Measurements from ENCODE around the gene AKAP13. TPM values are rescaled to one million over a fixed set of nuclear protein-coding genes. Genes with fewer than 3 reads are reported as not detected.
A peak's percentile ranks its signal among the peaks of the same experiment; 100 is the strongest.

Gene AKAP13
- polyA plus RNA-seq, 1 of the 3 experiments (the other 2 are of a cell fraction), result 8.4 TPM

DNA sequence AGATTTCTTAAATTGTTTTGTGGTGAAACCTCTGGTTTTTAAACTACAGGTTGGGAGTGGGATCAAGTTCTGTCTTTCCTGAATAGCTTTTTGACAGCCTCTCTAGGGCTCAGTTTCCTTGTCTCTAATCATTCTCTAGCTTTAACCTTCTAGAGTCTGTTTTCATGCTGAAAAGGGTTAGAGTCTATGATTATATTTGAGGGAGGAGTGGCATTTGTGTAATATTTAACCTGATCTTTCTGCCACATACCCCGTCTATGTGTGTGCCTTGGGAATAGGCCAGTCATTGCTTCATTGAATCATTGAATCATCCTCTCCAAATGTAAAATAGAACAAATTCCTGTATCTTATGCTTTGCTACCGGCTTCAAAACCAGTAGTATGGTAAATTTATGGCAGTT lies 209.4 kb downstream of the AKAP13 start:
- POLR2A ChIA-PET, result no interaction called here

GRCh38 chr15:85591622-85592021 lies 211.2 kb downstream of the AKAP13 start:
- Histone ChIP-seq H3F3A (replicated peaks; ENCODE audit: insufficient read depth) (peaks cover 6% of the 10 kb centered on the region), H3K27me3 (ENCODE audit: insufficient read depth) (no peaks in the 10 kb centered on the region), H3K27ac (ENCODE audit: low read depth in 2 of 2, low read length in 1 of 2) (peak overlapping the region in 1 of 2 experiments; percentile 82; a peak in 2 of 4 replicates), H3K9me2 (no peaks in the 10 kb centered on the region), H3K4me2 (no peak overlapping the region), H3K9ac (peak overlapping the region; percentile 26; the same call in 1 of the 2 replicates), H3K79me2 (ENCODE audit: insufficient read depth) (peaks cover 10% of the 10 kb centered on the region; the same call in 1 of the 2 replicates), H2AFZ (ENCODE audit: low read depth) (no peak overlapping the region), H3K4me1 (ENCODE audit: control insufficient read depth in 1 of 2, insufficient read depth in 2 of 2, low read depth in 1 of 2, low read length in 1 of 2) (peaks cover 0 to 10% of the 10 kb centered on the region in 2 experiments; a peak in 3 of 4 replicates), H4K20me1 (ENCODE audit: insufficient read depth) (no peaks in the 10 kb centered on the region), H3K9me3 (no peaks in the 10 kb centered on the region), H3K36me3 (replicated peaks in 1 of 2; ENCODE audit: control insufficient read depth in 1 of 2, insufficient read depth in 2 of 2, low read length in 1 of 2) (peaks cover 5 to 8% of the 10 kb centered on the region in 2 experiments), H3K4me3 (ENCODE audit: low read depth in 2 of 2, low read length in 1 of 2) (no peak overlapping the region)
- TF ChIP-seq NFIC (IDR thresholded peaks at IDR 0.05; ENCODE audit: borderline replicate concordance) (no peak), RFX5 (IDR thresholded peaks at IDR 0.05; ENCODE audit: low read length) (no peak)
- DNase-seq, result no peak
- ChIA-PET POLR2A (no interaction called here), CTCF (interaction anchor here (0.5 to 2.3 kb wide), 9 partner anchors 10 to 249 kb away, joined by 3 to 12 read pairs (median 3); no protein-coding TSS in a partner anchor)
- WGBS (ENCODE audit: low lambda C conversion rate), result 93% methylated on average over 4 of the region's 4 CpGs

More for the DNA sequence above, 209.4 kb downstream of the AKAP13 start:
- no peaks in the 10 kb centered on the region for H3K9me2 ChIP-seq
- peaks cover 6% of the 10 kb centered on the region for H3F3A ChIP-seq (replicated peaks; ENCODE audit: insufficient read depth)
- no peaks in the 10 kb centered on the region for H3K9me3 ChIP-seq
- no peak overlapping the region for H3K4me2 ChIP-seq
- 70% methylated on average over 2 of the region's 2 CpGs for WGBS (ENCODE audit: low lambda C conversion rate)
- TF ChIP-seq, protein P1, sequence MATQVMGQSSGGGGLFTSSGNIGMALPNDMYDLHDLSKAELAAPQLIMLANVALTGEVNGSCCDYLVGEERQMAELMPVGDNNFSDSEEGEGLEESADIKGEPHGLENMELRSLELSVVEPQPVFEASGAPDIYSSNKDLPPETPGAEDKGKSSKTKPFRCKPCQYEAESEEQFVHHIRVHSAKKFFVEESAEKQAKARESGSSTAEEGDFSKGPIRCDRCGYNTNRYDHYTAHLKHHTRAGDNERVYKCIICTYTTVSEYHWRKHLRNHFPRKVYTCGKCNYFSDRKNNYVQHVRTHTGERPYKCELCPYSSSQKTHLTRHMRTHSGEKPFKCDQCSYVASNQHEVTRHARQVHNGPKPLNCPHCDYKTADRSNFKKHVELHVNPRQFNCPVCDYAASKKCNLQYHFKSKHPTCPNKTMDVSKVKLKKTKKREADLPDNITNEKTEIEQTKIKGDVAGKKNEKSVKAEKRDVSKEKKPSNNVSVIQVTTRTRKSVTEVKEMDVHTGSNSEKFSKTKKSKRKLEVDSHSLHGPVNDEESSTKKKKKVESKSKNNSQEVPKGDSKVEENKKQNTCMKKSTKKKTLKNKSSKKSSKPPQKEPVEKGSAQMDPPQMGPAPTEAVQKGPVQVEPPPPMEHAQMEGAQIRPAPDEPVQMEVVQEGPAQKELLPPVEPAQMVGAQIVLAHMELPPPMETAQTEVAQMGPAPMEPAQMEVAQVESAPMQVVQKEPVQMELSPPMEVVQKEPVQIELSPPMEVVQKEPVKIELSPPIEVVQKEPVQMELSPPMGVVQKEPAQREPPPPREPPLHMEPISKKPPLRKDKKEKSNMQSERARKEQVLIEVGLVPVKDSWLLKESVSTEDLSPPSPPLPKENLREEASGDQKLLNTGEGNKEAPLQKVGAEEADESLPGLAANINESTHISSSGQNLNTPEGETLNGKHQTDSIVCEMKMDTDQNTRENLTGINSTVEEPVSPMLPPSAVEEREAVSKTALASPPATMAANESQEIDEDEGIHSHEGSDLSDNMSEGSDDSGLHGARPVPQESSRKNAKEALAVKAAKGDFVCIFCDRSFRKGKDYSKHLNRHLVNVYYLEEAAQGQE (IDR thresholded peaks at IDR 0.05; ENCODE audit: low read depth, low read length), result no peak
- no peak for TF ChIP-seq JUND (IDR thresholded peaks at IDR 0.05)
- TF ChIP-seq TCF12 (IDR thresholded peaks at IDR 0.05), result no peak
- no peak for TF ChIP-seq RAD21 (IDR thresholded peaks at IDR 0.05; ENCODE audit: low read length)
- no peak for TF ChIP-seq MAX (IDR thresholded peaks at IDR 0.05; ENCODE audit: low read depth)
- no peak for TF ChIP-seq SMC3 (IDR thresholded peaks at IDR 0.05; ENCODE audit: low read depth, low read length)
- TF ChIP-seq, protein P2, sequence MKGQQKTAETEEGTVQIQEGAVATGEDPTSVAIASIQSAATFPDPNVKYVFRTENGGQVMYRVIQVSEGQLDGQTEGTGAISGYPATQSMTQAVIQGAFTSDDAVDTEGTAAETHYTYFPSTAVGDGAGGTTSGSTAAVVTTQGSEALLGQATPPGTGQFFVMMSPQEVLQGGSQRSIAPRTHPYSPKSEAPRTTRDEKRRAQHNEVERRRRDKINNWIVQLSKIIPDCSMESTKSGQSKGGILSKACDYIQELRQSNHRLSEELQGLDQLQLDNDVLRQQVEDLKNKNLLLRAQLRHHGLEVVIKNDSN (IDR thresholded peaks at IDR 0.05; ENCODE audit: borderline replicate concordance, low read depth), result no peak
- no peak for TF ChIP-seq TEAD4 (IDR thresholded peaks at IDR 0.05; ENCODE audit: borderline replicate concordance, insufficient read depth)
- TF ChIP-seq TAF1 (IDR thresholded peaks at IDR 0.05; ENCODE audit: borderline replicate concordance, low read depth, low read length), result no peak
- TF ChIP-seq GABPA (IDR thresholded peaks at IDR 0.05; ENCODE audit: low read depth), result no peak
- DNase-seq, result no peak
- peaks cover 1% of the 10 kb centered on the region; the same call in 1 of the 2 replicates for H4K20me1 ChIP-seq (ENCODE audit: insufficient read depth)
- H3K4me3 ChIP-seq (ENCODE audit: low read depth in 2 of 2, low read length in 1 of 2), result no peak overlapping the region
- H2AFZ ChIP-seq (ENCODE audit: low read depth), result no peak overlapping the region
- CTCF ChIA-PET, result interaction anchor here (2.0 kb wide), 1 partner anchor 12 kb away, joined by 4 read pairs; no protein-coding TSS in a partner anchor
- peaks cover 18% of the 10 kb centered on the region for H3K79me2 ChIP-seq (ENCODE audit: insufficient read depth)
- H3K9ac ChIP-seq, result no peak overlapping the region
- H3K27ac ChIP-seq (ENCODE audit: low read depth in 2 of 2, low read length in 1 of 2), result no peak overlapping the region
- H3K27me3 ChIP-seq (ENCODE audit: insufficient read depth), result no peaks in the 10 kb centered on the region
- peaks cover 0 to 5% of the 10 kb centered on the region in 2 experiments; a peak in 2 of 4 replicates for H3K4me1 ChIP-seq (ENCODE audit: control insufficient read depth in 1 of 2, insufficient read depth in 2 of 2, low read depth in 1 of 2, low read length in 1 of 2)
- H3K36me3 ChIP-seq (replicated peaks in 1 of 2; ENCODE audit: control insufficient read depth in 1 of 2, insufficient read depth in 2 of 2, low read length in 1 of 2), result peaks cover 5 to 9% of the 10 kb centered on the region in 2 experiments

Data from SK-N-SH (cell line).